HepG2 (cell line): ENCODE results near the gene TK1. TPM values are rescaled to one million over a fixed set of nuclear protein-coding genes. Genes with fewer than 3 reads are reported as not detected.

Source experiments
- ATAC-seq: fragments of 200-7000 bp; cut with Tn5 transposase; 3 replicates; pipeline ENCODE4 v1.9.1; 2020; ENCODE audit warnings: mild to moderate bottlenecking, moderate library complexity
- BruUV-seq: library from RNA; stranded (reverse); fragments of 400-500 nt; replicated peaks from 2 replicates; lab custom pipeline; 2021; lab: Mats Ljungman, UMichigan
- CTCF ChIA-PET: fragments of 300-600 bp; formaldehyde crosslinking; extraction: SDS; loops from one replicate; lab custom pipeline; 2021; ENCODE audit warnings: low total read pairs, inconsistent platforms, low intra/inter-chr PET ratio; lab: Yijun Ruan, JAX
- POLR2A ChIA-PET: fragments of 350-600 bp; sonication (Branson Sonifier 250); formaldehyde crosslinking; loops from one replicate; lab custom pipeline; 2020; ENCODE audit warnings: antibody characterized with exemption, inconsistent platforms; lab: Yijun Ruan, JAX
- DNase-seq: peaks from one replicate; pipeline ENCODE4 v3.0.0-alpha.2; 2015; ENCODE audit warnings: low spot score
- FAIRE-seq: peaks from 3 replicates; lab custom pipeline; 2011; peaks lifted over from hg19 to GRCh38; lab: Jason Lieb, UNC
- H2AFZ ChIP-seq: one replicate; pipeline ENCODE4 v1.6.1; 2011; ENCODE audit warnings: low read length, inconsistent platforms
- H3K27ac ChIP-seq: fragments of 300-600 bp; 3 replicates; pipeline ENCODE4 v1.8.0; 2011; ENCODE audit warnings: mixed run types, mild to moderate bottlenecking, mixed read lengths, low read length, inconsistent platforms; ENCODE audit not compliant: insufficient read depth; ENCODE audit errors: extremely low read length
- H3K27me3 ChIP-seq, 2 experiments: fragments of 200-600 bp in 1 of 2; 2 replicates in 1 of 2; 3 replicates in 1 of 2; pipeline versions ENCODE4 v1.6.0 to v1.8.0; 2011; ENCODE audit warnings: low read length in 2 of 2, mild to moderate bottlenecking in 2 of 2, moderate library complexity in 2 of 2, inconsistent platforms in 1 of 2; ENCODE audit not compliant: insufficient read depth in 2 of 2, control insufficient read depth in 1 of 2
- H3K36me3 ChIP-seq, 2 experiments: fragments of 200-600 bp in 1 of 2; replicated peaks in 1 of 2; 2 replicates in 1 of 2; 3 replicates in 1 of 2; pipeline versions ENCODE4 v1.5.1 to v1.8.0; 2011; ENCODE audit warnings: low read length in 2 of 2, inconsistent platforms in 1 of 2; ENCODE audit not compliant: insufficient read depth in 2 of 2, control insufficient read depth in 1 of 2
- H3K4me1 ChIP-seq: 2 replicates; pipeline ENCODE4 v1.5.1; 2012; ENCODE audit warnings: low read length, inconsistent platforms; ENCODE audit not compliant: insufficient read depth
- H3K4me2 ChIP-seq: 2 replicates; pipeline ENCODE4 v1.6.0; 2011; ENCODE audit warnings: low read depth, low read length, inconsistent platforms
- H3K4me3 ChIP-seq, 3 experiments: fragments of 200-600 bp in 1 of 3; sonication (generic), shearing (Covaris generic) in 1 of 3; replicated peaks in 1 of 3; 2 replicates each; pipeline ENCODE4 v1.5.1; 2011 to 2016; ENCODE audit warnings: low read length in 3 of 3, inconsistent platforms in 2 of 3, low read depth in 2 of 3, mild to moderate bottlenecking in 2 of 3, control low read depth in 1 of 3, mixed read lengths in 1 of 3; ENCODE audit not compliant: insufficient read depth in 1 of 3
- H3K79me2 ChIP-seq: one replicate; pipeline ENCODE4 v1.6.1; 2011; ENCODE audit warnings: low read length, inconsistent platforms; ENCODE audit not compliant: insufficient read depth
- H3K9ac ChIP-seq: 2 replicates; pipeline ENCODE4 v1.6.0; 2011; ENCODE audit warnings: mild to moderate bottlenecking, low read depth, low read length, inconsistent platforms; ENCODE audit not compliant: insufficient read depth
- H3K9me3 ChIP-seq: 2 replicates; pipeline ENCODE4 v1.5.1; 2012; ENCODE audit warnings: mild to moderate bottlenecking, low read length
- H4K20me1 ChIP-seq: 2 replicates; pipeline ENCODE4 v1.6.0; 2011; ENCODE audit warnings: inconsistent platforms, mild to moderate bottlenecking, low read length, moderate library complexity; ENCODE audit not compliant: insufficient read depth
- HNRNPLL ChIP-seq: fragments of 200-400 bp; formaldehyde crosslinking; IDR thresholded peaks from 2 replicates; pipeline ENCODE4 v1.6.1; 2017; ENCODE audit warnings: mild to moderate bottlenecking, low read depth, low read length; ENCODE audit not compliant: poor library complexity, severe bottlenecking
- KDM6A ChIP-seq: IDR thresholded peaks from 2 replicates; pipeline ENCODE4 v1.6.1; 2016; ENCODE audit warnings: low read depth
- MTA3 ChIP-seq: sonication (generic); formaldehyde crosslinking; IDR thresholded peaks from 2 replicates; pipeline ENCODE4 v1.4.0; 2020; ENCODE audit warnings: missing genetic modification reagents
- NRL ChIP-seq: sonication (generic); formaldehyde crosslinking; IDR thresholded peaks from 2 replicates; pipeline ENCODE4 v1.5.0; 2020; ENCODE audit warnings: missing genetic modification reagents, mild to moderate bottlenecking, moderate library complexity, borderline replicate concordance
- RBFOX2 ChIP-seq: fragments of 200-400 bp; formaldehyde crosslinking; IDR thresholded peaks from 2 replicates; pipeline ENCODE4 v1.6.1; 2017; ENCODE audit warnings: low read depth, mild to moderate bottlenecking, low read length
- SCMH1 ChIP-seq: sonication (generic); formaldehyde crosslinking; IDR thresholded peaks from 2 replicates; pipeline ENCODE4 v1.9.0; 2021; ENCODE audit warnings: missing genetic modification reagents, mild to moderate bottlenecking, borderline replicate concordance
- ZNF569 ChIP-seq: sonication (generic); formaldehyde crosslinking; IDR thresholded peaks from 2 replicates; pipeline ENCODE4 v1.5.0; 2020; ENCODE audit warnings: mild to moderate bottlenecking, missing genetic modification reagents, moderate library complexity, borderline replicate concordance
- ZNF670 ChIP-seq: sonication (generic); formaldehyde crosslinking; IDR thresholded peaks from 2 replicates; pipeline ENCODE4 v1.8.0; 2022; ENCODE audit warnings: mild to moderate bottlenecking, missing genetic modification reagents, borderline replicate concordance
- ZNF850 ChIP-seq: sonication (generic); formaldehyde crosslinking; conservative IDR thresholded peaks from 2 replicates; pipeline ENCODE4 v1.9.0; 2021; ENCODE audit warnings: mild to moderate bottlenecking, missing genetic modification reagents
- WGBS: methylation state at CpG from one replicate; pipeline ENCODE4 v1.1.6; 2017; ENCODE audit warnings: low lambda C conversion rate; 5-methylcytosine and 5-hydroxymethylcytosine counted together
- in situ Hi-C: cut with HindIII; loops from 2 replicates; pipeline ENCODE4 v1.10.0; 2017; ENCODE audit warnings: low pct_unique_long_range_greater_than_20kb; ENCODE audit not compliant: extremely low pct_ligation_motif_present
- intact Hi-C: fragments of 100-400 bp; cut with micrococcal nuclease; formaldehyde crosslinking; loops from one replicate; pipeline ENCODE4 v1.10.0; 2022; ENCODE audit not compliant: unreplicated experiment
- polyA plus RNA-seq, 8 experiments: library from polyadenylated mRNA; depleted of rRNA in 3 of 8; stranded (reverse) in 7 of 8; unstranded in 1 of 8; fragments of >200 nt; fragmentation: Illumina TruSeq in 4 of 8; extraction: Trizol in 4 of 8; gene quantifications; 2 replicates each; pipeline versions ENCODE4 v1.2.1 to v1.2.3, GENCODE V29; 2011 to 2016; ENCODE audit warnings: low read depth in 4 of 8, missing spikeins in 1 of 8, mixed read lengths in 1 of 8; ENCODE audit not compliant: insufficient read depth in 1 of 8
- total RNA-seq, 5 experiments: library from RNA; depleted of rRNA; stranded (reverse); fragments of >200 nt; fragmentation: Illumina TruSeq; extraction: Trizol; gene quantifications; 2 replicates each; pipeline ENCODE4 v1.2.3, GENCODE V29; 2016; ENCODE audit warnings: low read depth in 1 of 5
- TF ChIP-seq, protein P1 (sequence below): sonication (generic); formaldehyde crosslinking; IDR thresholded peaks from 2 replicates; pipeline ENCODE4 v1.5.0; 2020; ENCODE audit warnings: missing genetic modification reagents
- TF ChIP-seq, protein P2 (sequence below): sonication (generic); formaldehyde crosslinking; IDR thresholded peaks from 2 replicates; pipeline ENCODE4 v1.5.0; 2020; ENCODE audit warnings: missing genetic modification reagents

The TK1 gene
- total and polyA plus RNA-seq, 2 of the 13 experiments (the other 11 are each of a cell fraction or from before 2014, with no cell fraction given) = 45.0 to 96.0 TPM

DNA sequence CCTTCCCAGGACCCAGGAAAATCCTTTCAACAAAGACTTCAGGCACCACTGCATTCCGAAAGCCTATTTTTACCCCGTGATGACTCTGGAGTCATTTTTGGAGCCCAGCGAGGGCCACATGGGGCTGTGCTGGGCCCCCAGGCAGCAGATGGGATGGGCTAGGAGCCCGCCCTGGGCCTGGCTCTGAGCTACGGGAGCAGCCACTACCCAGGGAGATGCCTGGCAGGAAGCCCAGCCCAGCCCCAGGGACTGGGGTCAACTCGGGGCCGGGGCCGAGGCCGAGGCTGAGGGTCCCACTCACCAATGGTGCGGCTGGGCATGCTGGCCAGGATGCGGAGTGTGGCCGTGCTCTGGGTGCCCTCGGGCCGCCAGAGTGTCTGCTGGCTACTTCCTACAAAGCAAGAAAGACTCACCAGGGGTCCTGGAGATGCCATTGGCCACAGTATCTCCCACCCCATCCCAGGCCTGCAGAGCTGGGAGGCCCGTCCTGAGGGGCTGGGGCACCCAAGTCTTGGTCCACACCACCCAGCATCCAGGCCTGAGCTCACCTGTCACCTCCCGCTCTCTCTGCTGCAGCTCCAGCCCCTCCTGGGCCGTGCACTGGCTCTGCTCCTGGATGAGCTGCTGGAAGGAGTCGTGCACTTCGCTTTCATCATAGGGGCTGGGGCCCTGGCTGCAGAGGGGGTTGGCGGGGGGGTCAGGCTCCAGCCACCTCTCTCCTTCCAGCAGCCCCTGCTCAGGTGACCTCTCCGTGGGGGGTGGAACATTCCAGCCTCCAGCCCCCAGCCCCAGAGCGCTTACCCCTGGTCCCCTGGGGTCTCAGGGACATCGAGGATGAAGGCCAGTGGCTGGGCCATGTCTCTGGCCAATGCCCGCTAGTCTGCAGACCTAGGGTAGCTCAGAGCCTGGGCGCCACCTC lies 60.6 kb downstream of the TK1 start:
- no peak for FAIRE-seq
- Histone ChIP-seq H3K4me3 (peak overlapping the region in 2 of 3 experiments; percentile 67 to 95; a peak in 4 of 6 replicates), H3K36me3 (peaks cover 36 to 38% of the 10 kb centered on the region in 2 experiments; a peak in 4 of 5 replicates), H3K27ac (peak overlapping the region; percentile 91), H4K20me1 (peaks cover 8% of the 10 kb centered on the region; the same call in 1 of the 2 replicates), H3K9me3 (no peaks in the 10 kb centered on the region), H2AFZ (no peak overlapping the region), H3K9ac (peak overlapping the region; percentile 90), H3K79me2 (peaks cover 19% of the 10 kb centered on the region), H3K4me1 (peaks cover 45% of the 10 kb centered on the region), H3K4me2 (peak overlapping the region; percentile 90), H3K27me3 (no peaks in the 10 kb centered on the region)
- no peak for TF ChIP-seq MTA3 (CRISPR knock-in tag)
- peak; percentile 49 for TF ChIP-seq RBFOX2
- TF ChIP-seq SCMH1 (CRISPR knock-in tag) = no peak
- no peak for TF ChIP-seq ZNF569 (CRISPR knock-in tag)
- 0 out of 2 replicates have a peak, but pooled peaks have one; percentile 36 for TF ChIP-seq NRL (CRISPR knock-in tag)
- TF ChIP-seq, protein P1, sequence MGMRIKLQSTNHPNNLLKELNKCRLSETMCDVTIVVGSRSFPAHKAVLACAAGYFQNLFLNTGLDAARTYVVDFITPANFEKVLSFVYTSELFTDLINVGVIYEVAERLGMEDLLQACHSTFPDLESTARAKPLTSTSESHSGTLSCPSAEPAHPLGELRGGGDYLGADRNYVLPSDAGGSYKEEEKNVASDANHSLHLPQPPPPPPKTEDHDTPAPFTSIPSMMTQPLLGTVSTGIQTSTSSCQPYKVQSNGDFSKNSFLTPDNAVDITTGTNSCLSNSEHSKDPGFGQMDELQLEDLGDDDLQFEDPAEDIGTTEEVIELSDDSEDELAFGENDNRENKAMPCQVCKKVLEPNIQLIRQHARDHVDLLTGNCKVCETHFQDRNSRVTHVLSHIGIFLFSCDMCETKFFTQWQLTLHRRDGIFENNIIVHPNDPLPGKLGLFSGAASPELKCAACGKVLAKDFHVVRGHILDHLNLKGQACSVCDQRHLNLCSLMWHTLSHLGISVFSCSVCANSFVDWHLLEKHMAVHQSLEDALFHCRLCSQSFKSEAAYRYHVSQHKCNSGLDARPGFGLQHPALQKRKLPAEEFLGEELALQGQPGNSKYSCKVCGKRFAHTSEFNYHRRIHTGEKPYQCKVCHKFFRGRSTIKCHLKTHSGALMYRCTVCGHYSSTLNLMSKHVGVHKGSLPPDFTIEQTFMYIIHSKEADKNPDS (CRISPR knock-in tag) = 0 out of 2 replicates have a peak, but pooled peaks have one; percentile 15
- TF ChIP-seq HNRNPLL = peak; percentile 43
- 0 out of 2 replicates have a peak, but pooled peaks have one; percentile 11 for TF ChIP-seq ZNF850 (CRISPR knock-in tag)
- TF ChIP-seq KDM6A (CRISPR knock-in tag) = no peak
- TF ChIP-seq, protein P2, sequence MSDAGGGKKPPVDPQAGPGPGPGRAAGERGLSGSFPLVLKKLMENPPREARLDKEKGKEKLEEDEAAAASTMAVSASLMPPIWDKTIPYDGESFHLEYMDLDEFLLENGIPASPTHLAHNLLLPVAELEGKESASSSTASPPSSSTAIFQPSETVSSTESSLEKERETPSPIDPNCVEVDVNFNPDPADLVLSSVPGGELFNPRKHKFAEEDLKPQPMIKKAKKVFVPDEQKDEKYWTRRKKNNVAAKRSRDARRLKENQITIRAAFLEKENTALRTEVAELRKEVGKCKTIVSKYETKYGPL = no peak
- TF ChIP-seq ZNF670 (CRISPR knock-in tag) = no peak
- BruUV-seq = no TSS peak
- ChIA-PET CTCF (no interaction called here), POLR2A (interaction anchor here (0.9 to 4.4 kb wide), 7 partner anchors 10 to 61 kb away, joined by 3 to 57 read pairs (median 7); partner anchors contain the start of genes AFMID and TK1)
- in situ Hi-C loops = no loop called here
- no peak for DNase-seq
- intact Hi-C loops = loop anchor here (5.0 kb wide), 1 partner anchor 41 kb away; the partner anchor contains the start of gene SYNGR2
- no peak for ATAC-seq
- WGBS = 95% methylated on average over 16 of the region's 25 CpGs
